SK-N-SH treated with all-trans-retinoic acid at 6 μM for 48 hours (cell line): ENCODE data around the gene ADAMTS17.

Experiments
- ATAC-seq: fragments of 200-7000 bp; cut with Tn5 transposase; 3 replicates; pipeline ENCODE4 v1.9.1; 2020; ENCODE audit warnings: mild to moderate bottlenecking, moderate library complexity
- ARNTL ChIP-seq: fragments of 450-650 bp; formaldehyde crosslinking; IDR thresholded peaks from 2 replicates; pipeline ENCODE4 v1.5.0; 2020; ENCODE audit warnings: low read depth, mild to moderate bottlenecking, moderate library complexity, borderline replicate concordance
- BACH2 ChIP-seq: fragments of 250-450 bp; sonication (Bioruptor Pico); IDR thresholded peaks from 2 replicates; pipeline ENCODE4 v1.9.0; 2021; ENCODE audit warnings: mild to moderate bottlenecking, borderline replicate concordance
- CREB5 ChIP-seq: fragments of 250-450 bp; sonication (Bioruptor Pico); IDR thresholded peaks from 2 replicates; pipeline ENCODE4 v1.5.1; 2020; ENCODE audit warnings: low read depth, mild to moderate bottlenecking, moderate library complexity
- CSDC2 ChIP-seq: fragments of 250-450 bp; sonication (Bioruptor Pico); IDR thresholded peaks from 2 replicates; pipeline ENCODE4 v1.5.0; 2020; ENCODE audit warnings: mild to moderate bottlenecking, moderate library complexity
- CSRNP3 ChIP-seq: fragments of 250-450 bp; sonication (Bioruptor Pico); IDR thresholded peaks from 2 replicates; pipeline ENCODE4 v1.5.1; 2021; ENCODE audit warnings: mild to moderate bottlenecking, moderate library complexity
- ESRRG ChIP-seq: fragments of 250-450 bp; sonication (Bioruptor Pico); IDR thresholded peaks from 2 replicates; pipeline ENCODE4 v1.6.1; 2021; ENCODE audit warnings: mild to moderate bottlenecking
- GLIS3 ChIP-seq: fragments of 250-450 bp; sonication (Bioruptor Pico); IDR thresholded peaks from 2 replicates; pipeline ENCODE4 v1.5.0; 2020; ENCODE audit warnings: mild to moderate bottlenecking, moderate library complexity
- ISL1 ChIP-seq: fragments of 250-450 bp; sonication (Bioruptor Pico); IDR thresholded peaks from 2 replicates; pipeline ENCODE4 v2.1.2; 2022; ENCODE audit warnings: mild to moderate bottlenecking, moderate library complexity
- OSR1 ChIP-seq: fragments of 250-450 bp; sonication (Bioruptor Pico); IDR thresholded peaks from 2 replicates; pipeline ENCODE4 v1.8.0; 2022; ENCODE audit warnings: moderate library complexity, mild to moderate bottlenecking, inconsistent platforms
- PATZ1 ChIP-seq: fragments of 250-450 bp; sonication (Bioruptor Pico); IDR thresholded peaks from 2 replicates; pipeline ENCODE4 v1.8.0; 2020; ENCODE audit warnings: mild to moderate bottlenecking, moderate library complexity, borderline replicate concordance
- POU6F1 ChIP-seq: fragments of 250-450 bp; sonication (Bioruptor Pico); IDR thresholded peaks from 2 replicates; pipeline ENCODE4 v1.8.0; 2021; ENCODE audit warnings: low read depth, mild to moderate bottlenecking, moderate library complexity, borderline replicate concordance
- PPARA ChIP-seq: fragments of 250-450 bp; sonication (Bioruptor Pico); IDR thresholded peaks from 2 replicates; pipeline ENCODE4 v1.5.0; 2020; ENCODE audit warnings: mild to moderate bottlenecking, borderline replicate concordance
- RARB ChIP-seq: fragments of 250-450 bp; sonication (Bioruptor Pico); IDR thresholded peaks from 2 replicates; pipeline ENCODE4 v1.8.0; 2021; ENCODE audit warnings: mild to moderate bottlenecking, moderate library complexity
- SNAI2 ChIP-seq: fragments of 250-450 bp; sonication (Bioruptor Pico); IDR thresholded peaks from 2 replicates; pipeline ENCODE4 v1.5.0; 2020; ENCODE audit warnings: mild to moderate bottlenecking, moderate library complexity
- TCF4 ChIP-seq: fragments of 250-450 bp; sonication (Bioruptor Pico); IDR thresholded peaks from 2 replicates; pipeline ENCODE4 v1.8.0; 2021; ENCODE audit warnings: mild to moderate bottlenecking, moderate library complexity, borderline replicate concordance
- TSHZ2 ChIP-seq: fragments of 250-450 bp; sonication (Bioruptor Pico); IDR thresholded peaks from 2 replicates; pipeline ENCODE4 v1.5.0; 2020; ENCODE audit warnings: mild to moderate bottlenecking, moderate library complexity
- ZC3H10 ChIP-seq: fragments of 250-450 bp; sonication (Bioruptor Pico); IDR thresholded peaks from 2 replicates; pipeline ENCODE4 v1.5.1; 2021; ENCODE audit warnings: mild to moderate bottlenecking, moderate library complexity
- ZNF565 ChIP-seq: fragments of 450-650 bp; formaldehyde crosslinking; conservative IDR thresholded peaks from 2 replicates; pipeline ENCODE4 v1.5.0; 2020; ENCODE audit warnings: low read depth, mild to moderate bottlenecking, moderate library complexity
- ZNF70 ChIP-seq: fragments of 450-650 bp; formaldehyde crosslinking; IDR thresholded peaks from 2 replicates; pipeline ENCODE4 v1.5.0; 2020; ENCODE audit warnings: mild to moderate bottlenecking, moderate library complexity
- ZNF8 ChIP-seq: fragments of 450-650 bp; formaldehyde crosslinking; IDR thresholded peaks from 2 replicates; pipeline ENCODE4 v1.5.0; 2020; ENCODE audit warnings: mild to moderate bottlenecking, moderate library complexity

ADAMTS17 gene

GRCh38 chr15:100132309-100132708, 209.5 kb downstream of the ADAMTS17 start (continued):
- no peak for TF ChIP-seq BACH2 (CRISPR knock-in tag)
- no peak for TF ChIP-seq ARNTL (CRISPR knock-in tag)
- no peak for TF ChIP-seq ZNF565 (CRISPR knock-in tag)
- no peak for TF ChIP-seq POU6F1 (CRISPR knock-in tag)

- ATAC-seq, result no peak
- TF ChIP-seq BACH2 (CRISPR knock-in tag) (no peak), GLIS3 (no peak), CSDC2 (CRISPR knock-in tag) (no peak), RARB (no peak), POU6F1 (CRISPR knock-in tag) (no peak), ZNF8 (no peak), ZNF565 (CRISPR knock-in tag) (no peak), ZNF70 (CRISPR knock-in tag) (no peak), ESRRG (CRISPR knock-in tag) (no peak), OSR1 (CRISPR knock-in tag) (no peak), ARNTL (CRISPR knock-in tag) (no peak), ISL1 (CRISPR knock-in tag) (no peak), TSHZ2 (CRISPR knock-in tag) (no peak), PATZ1 (CRISPR knock-in tag) (no peak), CREB5 (no peak), SNAI2 (no peak), PPARA (CRISPR knock-in tag) (no peak)
These were observed 210.2 kb downstream of the ADAMTS17 start for GRCh38 chr15:100131321-100132224.

- ATAC-seq, result no peak
- TF ChIP-seq ZNF8, result no peak
- no peak for TF ChIP-seq CSDC2 (CRISPR knock-in tag)
- TF ChIP-seq ESRRG (CRISPR knock-in tag), result no peak
- no peak for TF ChIP-seq GLIS3
- TF ChIP-seq ISL1 (CRISPR knock-in tag), result no peak
- no peak for TF ChIP-seq ZNF70 (CRISPR knock-in tag)
- no peak for TF ChIP-seq CSRNP3
- no peak for TF ChIP-seq BACH2 (CRISPR knock-in tag)
- TF ChIP-seq ZNF565 (CRISPR knock-in tag), result no peak
- TF ChIP-seq TSHZ2 (CRISPR knock-in tag), result no peak
- TF ChIP-seq RARB, result no peak
- TF ChIP-seq TCF4, result no peak
- no peak for TF ChIP-seq ARNTL (CRISPR knock-in tag)
- no peak for TF ChIP-seq ZC3H10
These were observed 212.1 kb downstream of the ADAMTS17 start for GRCh38 chr15:100129677-100130076.
